ENCODE data around the gene ZBTB3. TPM values are rescaled to one million over a fixed set of nuclear protein-coding genes. Genes with fewer than 3 reads are reported as not detected.

The ZBTB3 gene
- total and polyA plus RNA-seq, 2 of the 13 experiments (the other 11 are each of a cell fraction or from before 2014, with no cell fraction given), result 3.4 to 5.2 TPM

DNA sequence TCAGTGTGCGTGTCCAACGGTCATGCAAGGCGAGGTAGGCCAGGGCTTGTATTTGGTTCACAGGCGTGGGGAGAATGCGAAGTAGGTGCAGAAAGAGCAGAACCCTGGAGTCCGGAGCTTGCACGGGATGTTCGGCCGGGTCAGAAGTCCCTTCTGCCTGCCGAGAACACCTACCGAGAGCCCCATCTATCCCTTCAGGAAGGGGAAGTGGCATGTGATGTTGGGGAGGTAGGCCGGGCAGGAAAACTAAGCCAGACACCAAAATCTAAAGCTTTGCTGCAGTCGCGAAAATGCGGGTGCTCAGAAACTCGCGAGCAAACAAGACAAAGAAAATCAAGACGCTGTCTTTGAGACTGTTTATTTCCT, 16.8 kb upstream of the ZBTB3 start (continued):
- TF ChIP-seq, protein P1, sequence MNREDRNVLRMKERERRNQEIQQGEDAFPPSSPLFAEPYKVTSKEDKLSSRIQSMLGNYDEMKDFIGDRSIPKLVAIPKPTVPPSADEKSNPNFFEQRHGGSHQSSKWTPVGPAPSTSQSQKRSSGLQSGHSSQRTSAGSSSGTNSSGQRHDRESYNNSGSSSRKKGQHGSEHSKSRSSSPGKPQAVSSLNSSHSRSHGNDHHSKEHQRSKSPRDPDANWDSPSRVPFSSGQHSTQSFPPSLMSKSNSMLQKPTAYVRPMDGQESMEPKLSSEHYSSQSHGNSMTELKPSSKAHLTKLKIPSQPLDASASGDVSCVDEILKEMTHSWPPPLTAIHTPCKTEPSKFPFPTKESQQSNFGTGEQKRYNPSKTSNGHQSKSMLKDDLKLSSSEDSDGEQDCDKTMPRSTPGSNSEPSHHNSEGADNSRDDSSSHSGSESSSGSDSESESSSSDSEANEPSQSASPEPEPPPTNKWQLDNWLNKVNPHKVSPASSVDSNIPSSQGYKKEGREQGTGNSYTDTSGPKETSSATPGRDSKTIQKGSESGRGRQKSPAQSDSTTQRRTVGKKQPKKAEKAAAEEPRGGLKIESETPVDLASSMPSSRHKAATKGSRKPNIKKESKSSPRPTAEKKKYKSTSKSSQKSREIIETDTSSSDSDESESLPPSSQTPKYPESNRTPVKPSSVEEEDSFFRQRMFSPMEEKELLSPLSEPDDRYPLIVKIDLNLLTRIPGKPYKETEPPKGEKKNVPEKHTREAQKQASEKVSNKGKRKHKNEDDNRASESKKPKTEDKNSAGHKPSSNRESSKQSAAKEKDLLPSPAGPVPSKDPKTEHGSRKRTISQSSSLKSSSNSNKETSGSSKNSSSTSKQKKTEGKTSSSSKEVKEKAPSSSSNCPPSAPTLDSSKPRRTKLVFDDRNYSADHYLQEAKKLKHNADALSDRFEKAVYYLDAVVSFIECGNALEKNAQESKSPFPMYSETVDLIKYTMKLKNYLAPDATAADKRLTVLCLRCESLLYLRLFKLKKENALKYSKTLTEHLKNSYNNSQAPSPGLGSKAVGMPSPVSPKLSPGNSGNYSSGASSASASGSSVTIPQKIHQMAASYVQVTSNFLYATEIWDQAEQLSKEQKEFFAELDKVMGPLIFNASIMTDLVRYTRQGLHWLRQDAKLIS (CRISPR knock-in tag; IDR thresholded peaks at IDR 0.05), result no peak
- TF ChIP-seq, protein P2, sequence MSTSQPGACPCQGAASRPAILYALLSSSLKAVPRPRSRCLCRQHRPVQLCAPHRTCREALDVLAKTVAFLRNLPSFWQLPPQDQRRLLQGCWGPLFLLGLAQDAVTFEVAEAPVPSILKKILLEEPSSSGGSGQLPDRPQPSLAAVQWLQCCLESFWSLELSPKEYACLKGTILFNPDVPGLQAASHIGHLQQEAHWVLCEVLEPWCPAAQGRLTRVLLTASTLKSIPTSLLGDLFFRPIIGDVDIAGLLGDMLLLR (CRISPR knock-in tag; IDR thresholded peaks at IDR 0.05), result peak; percentile 41; the same call in 1 of the 2 replicates
- TF ChIP-seq ZFAT (CRISPR knock-in tag; conservative IDR thresholded peaks at IDR 0.05) (0 out of 2 replicates have a peak, but pooled peaks have one; percentile 72), ZNF34 (CRISPR knock-in tag; IDR thresholded peaks at IDR 0.05; ENCODE audit: borderline replicate concordance) (no peak), ZFX (CRISPR knock-in tag; IDR thresholded peaks at IDR 0.05; ENCODE audit: low read depth) (no peak; the same call in 1 of the 2 replicates), IKZF1 (IDR thresholded peaks at IDR 0.05) (no peak), NBN (conservative IDR thresholded peaks at IDR 0.05) (no peak), SNRNP70 (IDR thresholded peaks at IDR 0.05; ENCODE audit: low read depth, low read length) (no peak), POGZ (CRISPR knock-in tag; IDR thresholded peaks at IDR 0.05) (no peak), FOXM1 (CRISPR knock-in tag; IDR thresholded peaks at IDR 0.05) (no peak), HOXA5 (CRISPR knock-in tag; IDR thresholded peaks at IDR 0.05) (peak; percentile 53; the same call in 1 of the 2 replicates), HOXA9 (CRISPR knock-in tag; IDR thresholded peaks at IDR 0.05; ENCODE audit: borderline replicate concordance) (no peak), THYN1 (CRISPR knock-in tag; IDR thresholded peaks at IDR 0.05; ENCODE audit: borderline replicate concordance, low read depth) (no peak), ZNF367 (CRISPR knock-in tag; IDR thresholded peaks at IDR 0.05; ENCODE audit: borderline replicate concordance) (no peak), GPN1 (CRISPR knock-in tag; IDR thresholded peaks at IDR 0.05; ENCODE audit: borderline replicate concordance) (no peak), ZNF235 (CRISPR knock-in tag; IDR thresholded peaks at IDR 0.05; ENCODE audit: borderline replicate concordance) (no peak), ZNF790 (CRISPR knock-in tag; IDR thresholded peaks at IDR 0.05; ENCODE audit: borderline replicate concordance) (0 out of 2 replicates have a peak, but pooled peaks have one; percentile 61), RARA (CRISPR knock-in tag; IDR thresholded peaks at IDR 0.05) (no peak), ZNF468 (CRISPR knock-in tag; IDR thresholded peaks at IDR 0.05) (no peak)
- TF ChIP-seq, protein P3, sequence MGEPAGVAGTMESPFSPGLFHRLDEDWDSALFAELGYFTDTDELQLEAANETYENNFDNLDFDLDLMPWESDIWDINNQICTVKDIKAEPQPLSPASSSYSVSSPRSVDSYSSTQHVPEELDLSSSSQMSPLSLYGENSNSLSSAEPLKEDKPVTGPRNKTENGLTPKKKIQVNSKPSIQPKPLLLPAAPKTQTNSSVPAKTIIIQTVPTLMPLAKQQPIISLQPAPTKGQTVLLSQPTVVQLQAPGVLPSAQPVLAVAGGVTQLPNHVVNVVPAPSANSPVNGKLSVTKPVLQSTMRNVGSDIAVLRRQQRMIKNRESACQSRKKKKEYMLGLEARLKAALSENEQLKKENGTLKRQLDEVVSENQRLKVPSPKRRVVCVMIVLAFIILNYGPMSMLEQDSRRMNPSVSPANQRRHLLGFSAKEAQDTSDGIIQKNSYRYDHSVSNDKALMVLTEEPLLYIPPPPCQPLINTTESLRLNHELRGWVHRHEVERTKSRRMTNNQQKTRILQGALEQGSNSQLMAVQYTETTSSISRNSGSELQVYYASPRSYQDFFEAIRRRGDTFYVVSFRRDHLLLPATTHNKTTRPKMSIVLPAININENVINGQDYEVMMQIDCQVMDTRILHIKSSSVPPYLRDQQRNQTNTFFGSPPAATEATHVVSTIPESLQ (CRISPR knock-in tag; conservative IDR thresholded peaks at IDR 0.05), result no peak
- TF ChIP-seq, protein P4, sequence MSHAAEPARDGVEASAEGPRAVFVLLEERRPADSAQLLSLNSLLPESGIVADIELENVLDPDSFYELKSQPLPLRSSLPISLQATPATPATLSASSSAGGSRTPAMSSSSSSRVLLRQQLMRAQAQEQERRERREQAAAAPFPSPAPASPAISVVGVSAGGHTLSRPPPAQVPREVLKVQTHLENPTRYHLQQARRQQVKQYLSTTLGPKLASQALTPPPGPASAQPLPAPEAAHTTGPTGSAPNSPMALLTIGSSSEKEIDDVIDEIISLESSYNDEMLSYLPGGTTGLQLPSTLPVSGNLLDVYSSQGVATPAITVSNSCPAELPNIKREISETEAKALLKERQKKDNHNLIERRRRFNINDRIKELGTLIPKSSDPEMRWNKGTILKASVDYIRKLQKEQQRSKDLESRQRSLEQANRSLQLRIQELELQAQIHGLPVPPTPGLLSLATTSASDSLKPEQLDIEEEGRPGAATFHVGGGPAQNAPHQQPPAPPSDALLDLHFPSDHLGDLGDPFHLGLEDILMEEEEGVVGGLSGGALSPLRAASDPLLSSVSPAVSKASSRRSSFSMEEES (CRISPR knock-in tag; IDR thresholded peaks at IDR 0.05), result no peak
- TF ChIP-seq, protein P5, sequence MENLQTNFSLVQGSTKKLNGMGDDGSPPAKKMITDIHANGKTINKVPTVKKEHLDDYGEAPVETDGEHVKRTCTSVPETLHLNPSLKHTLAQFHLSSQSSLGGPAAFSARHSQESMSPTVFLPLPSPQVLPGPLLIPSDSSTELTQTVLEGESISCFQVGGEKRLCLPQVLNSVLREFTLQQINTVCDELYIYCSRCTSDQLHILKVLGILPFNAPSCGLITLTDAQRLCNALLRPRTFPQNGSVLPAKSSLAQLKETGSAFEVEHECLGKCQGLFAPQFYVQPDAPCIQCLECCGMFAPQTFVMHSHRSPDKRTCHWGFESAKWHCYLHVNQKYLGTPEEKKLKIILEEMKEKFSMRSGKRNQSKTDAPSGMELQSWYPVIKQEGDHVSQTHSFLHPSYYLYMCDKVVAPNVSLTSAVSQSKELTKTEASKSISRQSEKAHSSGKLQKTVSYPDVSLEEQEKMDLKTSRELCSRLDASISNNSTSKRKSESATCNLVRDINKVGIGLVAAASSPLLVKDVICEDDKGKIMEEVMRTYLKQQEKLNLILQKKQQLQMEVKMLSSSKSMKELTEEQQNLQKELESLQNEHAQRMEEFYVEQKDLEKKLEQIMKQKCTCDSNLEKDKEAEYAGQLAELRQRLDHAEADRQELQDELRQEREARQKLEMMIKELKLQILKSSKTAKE (CRISPR knock-in tag; IDR thresholded peaks at IDR 0.05; ENCODE audit: borderline replicate concordance), result no peak
